Measurements from ENCODE around the gene SMG1.
"Not testable (repeated sequence)": the region's sequence is repeated elsewhere in the genome, so short reads cannot be mapped to it uniquely, and the experiment has no call there.

DNA sequence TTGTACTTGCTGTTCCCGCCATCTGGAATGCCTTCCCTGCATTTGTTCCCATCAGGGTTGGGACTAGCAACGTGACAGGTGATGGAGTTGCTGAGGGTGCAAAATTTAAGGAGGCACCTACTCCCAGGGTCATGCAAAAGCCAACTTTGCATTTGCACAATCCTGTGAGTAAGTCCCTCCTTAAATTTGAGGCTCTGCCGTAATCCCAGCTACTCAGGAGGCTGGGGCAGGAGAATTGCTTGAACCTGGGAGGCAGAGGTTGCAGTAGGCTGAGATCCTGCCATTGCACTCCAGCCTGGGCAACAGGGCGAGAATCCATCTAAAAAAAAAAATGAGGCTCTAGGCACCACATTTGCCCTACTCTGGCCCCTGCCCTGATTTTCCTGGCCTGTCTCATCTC is 3.9 kb upstream of the SMG1 start:
- TF ChIP-seq, protein P1, sequence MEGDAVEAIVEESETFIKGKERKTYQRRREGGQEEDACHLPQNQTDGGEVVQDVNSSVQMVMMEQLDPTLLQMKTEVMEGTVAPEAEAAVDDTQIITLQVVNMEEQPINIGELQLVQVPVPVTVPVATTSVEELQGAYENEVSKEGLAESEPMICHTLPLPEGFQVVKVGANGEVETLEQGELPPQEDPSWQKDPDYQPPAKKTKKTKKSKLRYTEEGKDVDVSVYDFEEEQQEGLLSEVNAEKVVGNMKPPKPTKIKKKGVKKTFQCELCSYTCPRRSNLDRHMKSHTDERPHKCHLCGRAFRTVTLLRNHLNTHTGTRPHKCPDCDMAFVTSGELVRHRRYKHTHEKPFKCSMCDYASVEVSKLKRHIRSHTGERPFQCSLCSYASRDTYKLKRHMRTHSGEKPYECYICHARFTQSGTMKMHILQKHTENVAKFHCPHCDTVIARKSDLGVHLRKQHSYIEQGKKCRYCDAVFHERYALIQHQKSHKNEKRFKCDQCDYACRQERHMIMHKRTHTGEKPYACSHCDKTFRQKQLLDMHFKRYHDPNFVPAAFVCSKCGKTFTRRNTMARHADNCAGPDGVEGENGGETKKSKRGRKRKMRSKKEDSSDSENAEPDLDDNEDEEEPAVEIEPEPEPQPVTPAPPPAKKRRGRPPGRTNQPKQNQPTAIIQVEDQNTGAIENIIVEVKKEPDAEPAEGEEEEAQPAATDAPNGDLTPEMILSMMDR (conservative IDR thresholded peaks at IDR 0.05 in 1 of 2, IDR thresholded peaks at IDR 0.05 in 1 of 2; ENCODE audit: extremely low read depth in 1 of 2, insufficient read depth in 1 of 2, low read depth in 1 of 2, low read length in 2 of 2), result not testable (repeated sequence)
- TF ChIP-seq EZH2 (IDR thresholded peaks at IDR 0.05; ENCODE audit: borderline replicate concordance, low read length), result not testable (repeated sequence)

Data from mammary epithelial cell (primary cell).